Liver (tissue), 9 donors: ENCODE results near the gene MYADML2. TPM values are rescaled to one million over a fixed set of nuclear protein-coding genes. Genes with fewer than 3 reads are reported as not detected.

Source experiments
- DNase-seq: peaks from one replicate; pipeline ENCODE4 v3.0.0-alpha.2; 2017; ENCODE audit warnings: low spot score
- H3K27ac ChIP-seq, 2 donors: one replicate each; pipeline ENCODE4 v1.7.0; 2013; ENCODE audit warnings: inconsistent platforms in 2 of 2, low read length in 2 of 2, control low read depth in 1 of 2, low read depth in 1 of 2, mild to moderate bottlenecking in 1 of 2
- H3K27me3 ChIP-seq, 4 donors: one replicate each; pipeline versions ENCODE4 v1.6.1 to v1.7.0; 2013; ENCODE audit warnings: low read length in 3 of 4, inconsistent platforms in 1 of 4, mild to moderate bottlenecking in 1 of 4, moderate library complexity in 1 of 4; ENCODE audit not compliant: control insufficient read depth in 4 of 4, insufficient read depth in 4 of 4
- H3K36me3 ChIP-seq, 4 donors: one replicate each; pipeline versions ENCODE4 v1.6.1 to v1.7.0; 2013; ENCODE audit warnings: low read length in 3 of 4, mild to moderate bottlenecking in 3 of 4, low read depth in 1 of 4, moderate library complexity in 1 of 4; ENCODE audit not compliant: control insufficient read depth in 4 of 4, insufficient read depth in 3 of 4
- H3K4me1 ChIP-seq, 4 donors: one replicate each; pipeline versions ENCODE4 v1.6.1 to v1.7.0; 2013; ENCODE audit warnings: low read length in 3 of 4, mild to moderate bottlenecking in 3 of 4, moderate library complexity in 1 of 4; ENCODE audit not compliant: control insufficient read depth in 4 of 4, insufficient read depth in 4 of 4
- H3K4me3 ChIP-seq, 3 donors: one replicate each; pipeline versions ENCODE4 v1.6.1 to v1.7.0; 2013; ENCODE audit warnings: low read length in 3 of 3, control low read depth in 1 of 3, low read depth in 1 of 3, mild to moderate bottlenecking in 1 of 3
- H3K9ac ChIP-seq, 2 donors: one replicate each; pipeline ENCODE4 v1.7.0; 2013; ENCODE audit warnings: low read length in 2 of 2, mild to moderate bottlenecking in 2 of 2, moderate library complexity in 2 of 2, control low read depth in 1 of 2, low read depth in 1 of 2
- H3K9me3 ChIP-seq, 4 donors: one replicate each; pipeline versions ENCODE4 v1.6.1 to v1.7.0; 2013; ENCODE audit warnings: low read length in 3 of 4; ENCODE audit not compliant: control insufficient read depth in 4 of 4
- FOXA1 ChIP-seq: IDR thresholded peaks from 2 replicates; pipeline ENCODE4 v1.6.1; 2016; ENCODE audit warnings: antibody characterized with exemption
- FOXA2 ChIP-seq: IDR thresholded peaks from 2 replicates; pipeline ENCODE4 v1.6.1; 2016; ENCODE audit warnings: antibody characterized with exemption
- GABPA ChIP-seq, 2 donors: IDR thresholded peaks in 1 of 2; conservative IDR thresholded peaks in 1 of 2; 2 replicates each; pipeline ENCODE4 v1.6.1; 2016; ENCODE audit warnings: antibody characterized with exemption in 2 of 2, mild to moderate bottlenecking in 1 of 2, moderate library complexity in 1 of 2
- HNF4G ChIP-seq: IDR thresholded peaks from 2 replicates; pipeline ENCODE4 v1.6.1; 2016; ENCODE audit warnings: antibody characterized with exemption
- JUND ChIP-seq, 2 donors: IDR thresholded peaks; 2 replicates each; pipeline ENCODE4 v1.6.1; 2016; ENCODE audit warnings: antibody characterized with exemption in 2 of 2
- SP1 ChIP-seq: IDR thresholded peaks from 2 replicates; pipeline ENCODE4 v1.6.1; 2018; ENCODE audit warnings: antibody characterized with exemption, mild to moderate bottlenecking
- TAF1 ChIP-seq: conservative IDR thresholded peaks from 2 replicates; pipeline ENCODE4 v1.6.1; 2016; ENCODE audit warnings: antibody characterized with exemption, mild to moderate bottlenecking
- WGBS: extraction: QIAGEN DNeasy Blood & Tissue Kit; methylation state at CpG from one replicate; pipeline ENCODE4 v1.1.7; 2013; 5-methylcytosine and 5-hydroxymethylcytosine counted together
- polyA plus RNA-seq, 2 donors: library from polyadenylated mRNA; stranded (reverse) in 1 of 2; unstranded in 1 of 2; fragments of 200-250 nt in 1 of 2; fragments of >200 nt in 1 of 2; fragmentation: Nextera tagmentation in 1 of 2; extraction: Ambion mirVana in 1 of 2; gene quantifications; one replicate each; pipeline versions ENCODE4 v1.2.1 to v1.2.3, GENCODE V29; 2013 to 2015
- total RNA-seq, 2 donors: library from RNA; depleted of rRNA; stranded (reverse); fragments of >200 nt; gene quantifications; one replicate each; pipeline ENCODE4 v1.2.3, GENCODE V29; 2014
- TF ChIP-seq, protein P1 (sequence below): IDR thresholded peaks from 2 replicates; pipeline ENCODE4 v1.6.1; 2016; ENCODE audit warnings: antibody characterized with exemption
- TF ChIP-seq, protein P2 (sequence below): IDR thresholded peaks from 2 replicates; pipeline ENCODE4 v1.6.1; 2016; ENCODE audit warnings: antibody characterized with exemption
- TF ChIP-seq, protein P3 (sequence below): IDR thresholded peaks from 2 replicates; pipeline ENCODE4 v1.6.1; 2016; ENCODE audit warnings: antibody characterized with exemption
- TF ChIP-seq, protein P4 (sequence below): IDR thresholded peaks from 2 replicates; pipeline ENCODE4 v1.6.1; 2016; ENCODE audit warnings: antibody characterized with exemption, mild to moderate bottlenecking
- donor health status: healthy.
- donor health status: healthy.
- donor health status: healthy.
- donor health status: healthy.
- donor health status: healthy.

MYADML2 gene
- total and polyA plus RNA-seq, 4 donors, result not detected

DNA sequence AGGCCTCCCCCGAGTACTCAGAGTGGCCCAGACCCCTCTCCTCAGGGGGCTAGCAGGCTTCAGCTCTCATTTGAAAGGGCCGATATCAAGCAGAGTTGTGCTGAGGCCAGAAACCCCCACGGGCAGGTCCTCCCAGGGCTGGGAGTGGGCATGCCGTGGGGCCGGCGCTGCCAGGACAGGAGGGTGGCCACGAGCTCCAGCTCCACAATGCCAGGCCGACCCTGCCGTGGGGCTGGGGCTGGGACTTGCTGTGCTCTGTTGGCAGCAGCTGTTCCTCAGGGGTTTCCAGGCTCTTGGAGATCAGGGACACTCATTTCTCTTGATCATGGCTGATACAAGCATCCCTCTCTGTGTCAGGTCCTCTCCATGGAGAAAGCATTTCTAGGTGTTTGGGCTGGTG, 48.1 kb downstream of the MYADML2 start:
- Histone ChIP-seq H3K4me1 (peaks cover 2 to 23% (median 12%) of the 10 kb centered on the region in 4 donors), H3K27me3 (no peaks in the 10 kb centered on the region), H3K9me3 (no peaks in the 10 kb centered on the region), H3K27ac (no peak overlapping the region), H3K36me3 (peaks cover 6 to 37% (median 7%) of the 10 kb centered on the region in 4 donors), H3K9ac (no peak overlapping the region), H3K4me3 (no peak overlapping the region)
- DNase-seq, result no peak
- TF ChIP-seq HNF4G (no peak), FOXA1 (no peak), TAF1 (no peak), FOXA2 (no peak), GABPA (IDR thresholded peaks at IDR 0.05 in 1 of 2, conservative IDR thresholded peaks at IDR 0.05 in 1 of 2) (no peak), SP1 (no peak), JUND (IDR thresholded peaks at IDR 0.05) (no peak)
- TF ChIP-seq, protein P1, sequence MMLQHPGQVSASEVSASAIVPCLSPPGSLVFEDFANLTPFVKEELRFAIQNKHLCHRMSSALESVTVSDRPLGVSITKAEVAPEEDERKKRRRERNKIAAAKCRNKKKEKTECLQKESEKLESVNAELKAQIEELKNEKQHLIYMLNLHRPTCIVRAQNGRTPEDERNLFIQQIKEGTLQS, result no peak
- TF ChIP-seq, protein P2, sequence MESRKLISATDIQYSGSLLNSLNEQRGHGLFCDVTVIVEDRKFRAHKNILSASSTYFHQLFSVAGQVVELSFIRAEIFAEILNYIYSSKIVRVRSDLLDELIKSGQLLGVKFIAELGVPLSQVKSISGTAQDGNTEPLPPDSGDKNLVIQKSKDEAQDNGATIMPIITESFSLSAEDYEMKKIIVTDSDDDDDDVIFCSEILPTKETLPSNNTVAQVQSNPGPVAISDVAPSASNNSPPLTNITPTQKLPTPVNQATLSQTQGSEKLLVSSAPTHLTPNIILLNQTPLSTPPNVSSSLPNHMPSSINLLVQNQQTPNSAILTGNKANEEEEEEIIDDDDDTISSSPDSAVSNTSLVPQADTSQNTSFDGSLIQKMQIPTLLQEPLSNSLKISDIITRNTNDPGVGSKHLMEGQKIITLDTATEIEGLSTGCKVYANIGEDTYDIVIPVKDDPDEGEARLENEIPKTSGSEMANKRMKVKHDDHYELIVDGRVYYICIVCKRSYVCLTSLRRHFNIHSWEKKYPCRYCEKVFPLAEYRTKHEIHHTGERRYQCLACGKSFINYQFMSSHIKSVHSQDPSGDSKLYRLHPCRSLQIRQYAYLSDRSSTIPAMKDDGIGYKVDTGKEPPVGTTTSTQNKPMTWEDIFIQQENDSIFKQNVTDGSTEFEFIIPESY, result no peak
- TF ChIP-seq, protein P3, sequence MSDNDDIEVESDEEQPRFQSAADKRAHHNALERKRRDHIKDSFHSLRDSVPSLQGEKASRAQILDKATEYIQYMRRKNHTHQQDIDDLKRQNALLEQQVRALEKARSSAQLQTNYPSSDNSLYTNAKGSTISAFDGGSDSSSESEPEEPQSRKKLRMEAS, result no peak
- TF ChIP-seq, protein P4, sequence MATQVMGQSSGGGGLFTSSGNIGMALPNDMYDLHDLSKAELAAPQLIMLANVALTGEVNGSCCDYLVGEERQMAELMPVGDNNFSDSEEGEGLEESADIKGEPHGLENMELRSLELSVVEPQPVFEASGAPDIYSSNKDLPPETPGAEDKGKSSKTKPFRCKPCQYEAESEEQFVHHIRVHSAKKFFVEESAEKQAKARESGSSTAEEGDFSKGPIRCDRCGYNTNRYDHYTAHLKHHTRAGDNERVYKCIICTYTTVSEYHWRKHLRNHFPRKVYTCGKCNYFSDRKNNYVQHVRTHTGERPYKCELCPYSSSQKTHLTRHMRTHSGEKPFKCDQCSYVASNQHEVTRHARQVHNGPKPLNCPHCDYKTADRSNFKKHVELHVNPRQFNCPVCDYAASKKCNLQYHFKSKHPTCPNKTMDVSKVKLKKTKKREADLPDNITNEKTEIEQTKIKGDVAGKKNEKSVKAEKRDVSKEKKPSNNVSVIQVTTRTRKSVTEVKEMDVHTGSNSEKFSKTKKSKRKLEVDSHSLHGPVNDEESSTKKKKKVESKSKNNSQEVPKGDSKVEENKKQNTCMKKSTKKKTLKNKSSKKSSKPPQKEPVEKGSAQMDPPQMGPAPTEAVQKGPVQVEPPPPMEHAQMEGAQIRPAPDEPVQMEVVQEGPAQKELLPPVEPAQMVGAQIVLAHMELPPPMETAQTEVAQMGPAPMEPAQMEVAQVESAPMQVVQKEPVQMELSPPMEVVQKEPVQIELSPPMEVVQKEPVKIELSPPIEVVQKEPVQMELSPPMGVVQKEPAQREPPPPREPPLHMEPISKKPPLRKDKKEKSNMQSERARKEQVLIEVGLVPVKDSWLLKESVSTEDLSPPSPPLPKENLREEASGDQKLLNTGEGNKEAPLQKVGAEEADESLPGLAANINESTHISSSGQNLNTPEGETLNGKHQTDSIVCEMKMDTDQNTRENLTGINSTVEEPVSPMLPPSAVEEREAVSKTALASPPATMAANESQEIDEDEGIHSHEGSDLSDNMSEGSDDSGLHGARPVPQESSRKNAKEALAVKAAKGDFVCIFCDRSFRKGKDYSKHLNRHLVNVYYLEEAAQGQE, result no peak
- 94% methylated on average over 9 of the region's 9 CpGs for WGBS

DNA sequence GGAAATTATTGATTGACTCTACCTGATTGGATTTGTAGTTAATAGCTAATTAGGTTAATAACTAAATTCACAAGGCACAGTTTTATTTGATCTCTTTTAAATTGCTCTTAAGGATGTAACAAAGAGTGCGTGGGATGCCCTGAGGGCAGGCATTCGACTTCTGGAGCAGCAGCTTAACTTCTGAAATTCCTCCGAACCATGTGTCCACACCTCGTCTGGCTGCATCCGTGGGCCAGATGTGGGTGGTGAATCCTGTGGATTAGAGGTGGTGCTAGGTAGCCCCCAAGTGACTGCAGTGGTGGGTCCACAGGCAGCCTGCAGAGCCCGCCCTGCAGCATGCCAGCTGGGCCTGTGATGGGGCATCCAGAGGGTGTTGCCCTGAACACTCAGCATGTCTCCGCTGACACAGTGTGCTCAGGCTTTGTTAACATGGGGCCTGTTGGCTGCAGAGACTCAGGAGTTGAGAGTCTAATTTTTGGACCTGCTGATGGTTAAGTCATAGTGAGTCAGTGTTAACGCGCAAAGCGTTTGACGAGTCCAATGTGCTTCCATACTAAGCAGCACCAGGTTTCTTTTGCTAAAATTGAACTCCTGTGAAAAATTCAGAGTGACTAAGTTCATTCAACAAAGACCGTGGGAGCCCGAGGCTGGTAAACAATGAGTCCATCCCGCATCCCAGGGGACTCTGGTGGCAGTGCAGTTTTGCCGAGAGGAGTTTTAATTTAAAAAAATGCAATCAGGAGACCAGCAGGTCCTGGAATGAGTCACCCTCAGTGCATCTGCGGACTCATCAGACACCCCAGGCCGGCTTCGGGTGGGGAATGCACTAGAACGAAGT, 48.8 kb downstream of the MYADML2 start:
- Histone ChIP-seq H3K27me3 (no peaks in the 10 kb centered on the region), H3K9ac (no peak overlapping the region), H3K27ac (no peak overlapping the region), H3K9me3 (no peaks in the 10 kb centered on the region), H3K4me1 (peaks cover 2 to 19% (median 12%) of the 10 kb centered on the region in 4 donors), H3K4me3 (no peak overlapping the region), H3K36me3 (peaks cover 6 to 37% (median 7%) of the 10 kb centered on the region in 4 donors)
- TF ChIP-seq, protein P4, result no peak
- WGBS, result 94% methylated on average over 19 of the region's 19 CpGs
- no peak for DNase-seq
